DND-41 (cell line): ENCODE measurements around the gene RAB4A.

Source experiments
- ATAC-seq: fragments of 200-7000 bp; cut with Tn5 transposase; 3 replicates; pipeline ENCODE4 v1.9.1; 2021; ENCODE audit warnings: low read depth; ENCODE audit not compliant: insufficient read depth
- DNase-seq: peaks from one replicate; pipeline ENCODE4 v3.0.0-alpha.2; 2020
- H2AFZ ChIP-seq: 2 replicates; pipeline ENCODE4 v1.6.0; 2012; ENCODE audit warnings: low read depth, low read length
- H3K27ac ChIP-seq: 2 replicates; pipeline ENCODE4 v1.5.1; 2012; ENCODE audit warnings: low read length, inconsistent platforms
- H3K27me3 ChIP-seq: fragments of 200-600 bp; sonication (generic); 2 replicates; pipeline ENCODE4 v1.6.0; 2012; ENCODE audit warnings: low read length, mild to moderate bottlenecking, inconsistent platforms; ENCODE audit not compliant: insufficient read depth, poor library complexity
- H3K36me3 ChIP-seq: 2 replicates; pipeline ENCODE4 v1.5.1; 2012; ENCODE audit warnings: low read length, inconsistent platforms; ENCODE audit not compliant: insufficient read depth
- H3K4me1 ChIP-seq: 2 replicates; pipeline ENCODE4 v1.5.1; 2012; ENCODE audit warnings: mild to moderate bottlenecking, low read length; ENCODE audit not compliant: insufficient read depth
- H3K4me2 ChIP-seq: 2 replicates; pipeline ENCODE4 v1.6.0; 2012; ENCODE audit warnings: mild to moderate bottlenecking, moderate library complexity, low read length, inconsistent platforms; ENCODE audit not compliant: insufficient read depth
- H3K4me3 ChIP-seq, 2 experiments: fragments of 200-600 bp in 1 of 2; shearing (Covaris generic) in 1 of 2; 2 replicates each; pipeline ENCODE4 v1.5.1; 2012 to 2016; ENCODE audit warnings: inconsistent platforms in 2 of 2, low read length in 2 of 2, mild to moderate bottlenecking in 2 of 2, low read depth in 1 of 2, moderate library complexity in 1 of 2
- H3K79me2 ChIP-seq: 2 replicates; pipeline ENCODE4 v1.6.0; 2012; ENCODE audit warnings: low read length, inconsistent platforms; ENCODE audit not compliant: insufficient read depth
- H3K9ac ChIP-seq: 2 replicates; pipeline ENCODE4 v1.6.0; 2012; ENCODE audit warnings: low read depth, mild to moderate bottlenecking, inconsistent platforms, low read length, moderate library complexity
- H3K9me3 ChIP-seq: 2 replicates; pipeline ENCODE4 v1.5.1; 2012; ENCODE audit warnings: low read length, moderate library complexity, mild to moderate bottlenecking, inconsistent platforms; ENCODE audit not compliant: insufficient read depth, severe bottlenecking
- H4K20me1 ChIP-seq: 2 replicates; pipeline ENCODE4 v1.6.0; 2012; ENCODE audit warnings: low read length; ENCODE audit not compliant: insufficient read depth
- EZH2 ChIP-seq: IDR thresholded peaks from 3 replicates; pipeline ENCODE4 v1.6.1; 2012; ENCODE audit warnings: borderline replicate concordance, low read depth, mild to moderate bottlenecking, moderate library complexity, low read length, inconsistent platforms; ENCODE audit not compliant: severe bottlenecking
- TF ChIP-seq, protein P1 (sequence below): IDR thresholded peaks from 2 replicates; pipeline ENCODE4 v1.5.1; 2012; ENCODE audit warnings: borderline replicate concordance, low read length, moderate library complexity, mild to moderate bottlenecking; ENCODE audit not compliant: poor library complexity, severe bottlenecking; ENCODE audit errors: extremely low read depth

RAB4A gene

DNA sequence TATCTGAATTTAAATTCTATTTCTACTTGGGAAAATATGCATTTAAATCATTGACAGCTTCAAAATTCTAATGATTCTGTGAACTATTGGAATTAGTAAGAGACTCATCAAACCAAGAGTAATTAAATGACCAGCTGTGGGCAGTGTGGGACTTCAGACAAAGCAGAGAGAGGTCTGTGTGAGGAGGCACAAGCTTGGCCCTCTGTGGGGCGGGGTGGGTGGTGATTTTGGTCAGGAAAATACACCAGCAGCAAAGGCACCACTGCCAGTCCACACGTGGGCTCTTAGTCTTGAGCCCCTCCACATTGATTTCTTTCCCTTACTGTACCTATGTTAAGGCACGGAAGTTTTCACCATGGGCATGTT, 39.2 kb upstream of the RAB4A start:
- no peaks in the 10 kb centered on the region for H3K79me2 ChIP-seq
- H3K9ac ChIP-seq: no peak overlapping the region
- H4K20me1 ChIP-seq: no peaks in the 10 kb centered on the region
- H3K36me3 ChIP-seq: no peaks in the 10 kb centered on the region
- no peak overlapping the region for H3K4me2 ChIP-seq
- peaks cover 20% of the 10 kb centered on the region for H3K27me3 ChIP-seq
- no peak overlapping the region for H3K4me3 ChIP-seq
- H3K27ac ChIP-seq: no peak overlapping the region
- no peak for TF ChIP-seq EZH2
- TF ChIP-seq, protein P1, sequence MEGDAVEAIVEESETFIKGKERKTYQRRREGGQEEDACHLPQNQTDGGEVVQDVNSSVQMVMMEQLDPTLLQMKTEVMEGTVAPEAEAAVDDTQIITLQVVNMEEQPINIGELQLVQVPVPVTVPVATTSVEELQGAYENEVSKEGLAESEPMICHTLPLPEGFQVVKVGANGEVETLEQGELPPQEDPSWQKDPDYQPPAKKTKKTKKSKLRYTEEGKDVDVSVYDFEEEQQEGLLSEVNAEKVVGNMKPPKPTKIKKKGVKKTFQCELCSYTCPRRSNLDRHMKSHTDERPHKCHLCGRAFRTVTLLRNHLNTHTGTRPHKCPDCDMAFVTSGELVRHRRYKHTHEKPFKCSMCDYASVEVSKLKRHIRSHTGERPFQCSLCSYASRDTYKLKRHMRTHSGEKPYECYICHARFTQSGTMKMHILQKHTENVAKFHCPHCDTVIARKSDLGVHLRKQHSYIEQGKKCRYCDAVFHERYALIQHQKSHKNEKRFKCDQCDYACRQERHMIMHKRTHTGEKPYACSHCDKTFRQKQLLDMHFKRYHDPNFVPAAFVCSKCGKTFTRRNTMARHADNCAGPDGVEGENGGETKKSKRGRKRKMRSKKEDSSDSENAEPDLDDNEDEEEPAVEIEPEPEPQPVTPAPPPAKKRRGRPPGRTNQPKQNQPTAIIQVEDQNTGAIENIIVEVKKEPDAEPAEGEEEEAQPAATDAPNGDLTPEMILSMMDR: no peak
- no peak for DNase-seq
- ATAC-seq: no peak
- no peaks in the 10 kb centered on the region for H3K9me3 ChIP-seq
- H2AFZ ChIP-seq: no peak overlapping the region
- H3K4me1 ChIP-seq: no peaks in the 10 kb centered on the region

- Histone ChIP-seq H3K36me3 (no peaks in the 10 kb centered on the region), H3K27ac (no peak overlapping the region), H2AFZ (no peak overlapping the region), H3K27me3 (peaks cover 21% of the 10 kb centered on the region), H3K9me3 (no peaks in the 10 kb centered on the region), H3K4me2 (no peak overlapping the region), H4K20me1 (no peaks in the 10 kb centered on the region), H3K4me3 (no peak overlapping the region), H3K4me1 (no peaks in the 10 kb centered on the region), H3K9ac (no peak overlapping the region), H3K79me2 (no peaks in the 10 kb centered on the region)
- TF ChIP-seq, protein P1: no peak
- TF ChIP-seq EZH2: no peak
- DNase-seq: no peak
- no peak for ATAC-seq
Observed at GRCh38 chr1:229234870-229235472, 35.9 kb upstream of the RAB4A start.

GRCh38 chr1:229237320-229237719, 33.6 kb upstream of the RAB4A start:
- Histone ChIP-seq H4K20me1 (no peaks in the 10 kb centered on the region), H3K27ac (no peak overlapping the region), H3K27me3 (peaks cover 5% of the 10 kb centered on the region), H3K36me3 (no peaks in the 10 kb centered on the region), H3K4me3 (no peak overlapping the region), H3K9me3 (no peaks in the 10 kb centered on the region), H3K4me2 (no peak overlapping the region), H3K79me2 (no peaks in the 10 kb centered on the region), H3K9ac (no peak overlapping the region), H2AFZ (no peak overlapping the region), H3K4me1 (no peaks in the 10 kb centered on the region)
- ATAC-seq (no peak), DNase-seq (no peak)
- no peak for TF ChIP-seq EZH2
- TF ChIP-seq, protein P1: no peak

- Histone ChIP-seq H3K27me3 (peaks cover 5% of the 10 kb centered on the region), H3K4me1 (no peaks in the 10 kb centered on the region), H3K4me2 (no peak overlapping the region), H3K9ac (no peak overlapping the region), H4K20me1 (no peaks in the 10 kb centered on the region), H3K27ac (no peak overlapping the region), H2AFZ (no peak overlapping the region), H3K36me3 (no peaks in the 10 kb centered on the region), H3K9me3 (no peaks in the 10 kb centered on the region), H3K4me3 (no peak overlapping the region), H3K79me2 (no peaks in the 10 kb centered on the region)
- TF ChIP-seq, protein P1: no peak
- TF ChIP-seq EZH2: no peak
- ATAC-seq (no peak), DNase-seq (no peak)
Observed at GRCh38 chr1:229238231-229238630, 32.7 kb upstream of the RAB4A start.
